NCI-H128 (cell line): Measurements from ENCODE around the gene MRPL19.

ENCODE experiments used
- DNase-seq: peaks from one replicate; lab custom pipeline; 2025; ENCODE audit not compliant: unreplicated experiment; lab: John Stamatoyannopoulos, UW

Gene MRPL19

DNA sequence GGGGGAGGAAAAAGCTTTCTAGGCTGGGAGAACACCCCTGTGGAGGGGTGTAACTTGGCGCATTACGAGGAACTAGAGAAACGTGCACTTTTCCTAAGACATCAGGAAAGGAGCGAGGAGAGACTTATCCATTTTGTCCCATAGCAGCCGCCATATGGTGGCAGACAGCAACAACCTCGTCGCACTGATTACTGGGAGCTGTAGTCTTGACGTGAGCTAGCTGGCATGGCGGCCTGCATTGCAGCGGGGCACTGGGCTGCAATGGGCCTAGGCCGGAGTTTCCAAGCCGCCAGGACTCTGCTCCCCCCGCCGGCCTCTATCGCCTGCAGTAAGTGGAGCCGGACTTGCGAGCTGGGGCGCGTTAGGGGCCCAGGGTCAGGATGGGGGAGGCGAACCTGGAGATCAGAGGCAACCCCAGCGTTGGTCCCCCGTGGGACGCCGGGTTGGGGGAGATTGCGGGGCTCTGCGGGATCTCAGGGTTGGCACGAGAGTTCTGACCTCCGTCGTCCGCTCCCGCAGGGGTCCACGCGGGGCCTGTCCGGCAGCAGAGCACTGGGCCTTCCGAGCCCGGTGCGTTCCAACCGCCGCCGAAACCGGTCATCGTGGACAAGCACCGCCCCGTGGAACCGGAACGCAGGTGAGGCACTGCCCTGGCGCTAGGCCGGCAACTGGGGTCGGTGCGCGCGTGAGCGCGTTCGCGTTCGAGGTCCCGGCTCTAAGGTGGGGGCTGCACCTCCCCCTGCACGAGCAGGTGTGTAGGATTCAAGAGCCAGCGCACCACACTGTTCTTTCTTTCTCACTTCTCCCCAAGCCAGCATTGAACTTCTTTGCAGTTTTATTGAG lies at the start of gene MRPL19:
Gene MRPL19 (plus strand): TSS at position 201 of the 843 bp plus-strand sequence. CDS start 25 bp downstream, at position 226.
- peak; percentile 37 for DNase-seq

DNA sequence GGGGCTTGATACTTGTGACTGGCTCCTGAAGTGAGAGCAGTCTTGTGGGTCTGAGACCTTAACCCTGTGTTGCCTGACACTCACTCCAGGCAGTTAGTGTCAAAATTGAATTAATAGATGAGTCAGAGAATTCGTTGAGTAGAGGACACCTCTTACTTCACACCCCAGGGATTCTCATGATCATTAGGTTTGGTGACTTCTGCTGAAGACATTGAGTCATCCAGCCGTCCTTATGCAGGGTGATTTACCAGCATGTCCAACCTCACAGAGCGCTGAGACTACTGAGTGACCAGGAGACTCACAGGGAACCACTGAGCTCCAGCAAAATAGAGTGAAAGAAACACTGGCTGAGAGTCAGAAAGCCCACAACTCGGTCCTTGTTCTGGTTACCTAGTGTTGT lies 49.8 kb upstream of the MRPL19 start:
- no peak for DNase-seq

DNA sequence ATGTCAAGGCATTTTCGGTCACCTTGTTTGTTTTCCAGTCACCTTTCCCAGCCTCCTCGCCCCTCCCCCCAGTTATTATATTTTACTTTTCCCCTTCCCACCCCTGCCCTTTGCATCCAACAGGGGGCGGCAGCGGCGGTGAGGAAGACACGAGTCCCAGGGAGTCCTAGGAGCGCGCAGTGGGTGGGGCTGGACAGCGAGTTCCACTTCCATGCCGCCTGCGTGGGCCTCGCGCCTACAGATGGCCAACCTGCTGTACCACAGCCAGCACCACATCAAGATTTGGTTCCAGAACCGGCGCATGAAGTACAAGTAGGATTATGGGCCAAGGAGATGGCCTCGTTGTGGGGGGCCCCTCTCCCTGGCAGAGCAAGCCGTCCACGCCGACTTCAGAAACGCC lies 48.6 kb upstream of the MRPL19 start:
- DNase-seq: no peak

DNA sequence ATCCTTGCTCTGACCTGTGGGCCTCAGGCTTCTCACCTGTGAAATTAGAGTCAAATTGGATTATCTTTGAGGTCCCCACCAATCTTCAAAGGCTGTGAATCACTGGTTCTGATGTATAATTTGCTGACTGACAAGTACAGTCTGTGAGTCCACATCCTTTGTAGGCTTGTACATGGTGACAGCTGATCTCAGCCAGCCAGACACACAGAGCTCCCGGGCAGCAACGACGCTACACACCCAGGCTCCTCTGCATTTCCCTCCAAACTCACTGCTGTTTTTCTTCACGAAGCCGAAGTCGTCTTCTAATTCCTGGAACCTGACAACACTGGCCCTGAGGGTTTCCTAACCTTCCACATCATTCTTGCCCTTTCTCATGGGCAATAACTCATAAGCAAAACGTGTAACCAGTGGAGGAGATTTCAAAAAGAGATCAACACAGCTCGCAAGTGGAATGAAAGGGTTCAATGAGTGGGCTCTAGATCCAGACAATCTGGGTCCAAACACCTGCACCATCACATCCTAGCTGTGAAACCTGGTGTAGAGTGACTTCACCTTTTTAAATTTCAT lies 47.9 kb upstream of the MRPL19 start:
- DNase-seq: no peak

DNA sequence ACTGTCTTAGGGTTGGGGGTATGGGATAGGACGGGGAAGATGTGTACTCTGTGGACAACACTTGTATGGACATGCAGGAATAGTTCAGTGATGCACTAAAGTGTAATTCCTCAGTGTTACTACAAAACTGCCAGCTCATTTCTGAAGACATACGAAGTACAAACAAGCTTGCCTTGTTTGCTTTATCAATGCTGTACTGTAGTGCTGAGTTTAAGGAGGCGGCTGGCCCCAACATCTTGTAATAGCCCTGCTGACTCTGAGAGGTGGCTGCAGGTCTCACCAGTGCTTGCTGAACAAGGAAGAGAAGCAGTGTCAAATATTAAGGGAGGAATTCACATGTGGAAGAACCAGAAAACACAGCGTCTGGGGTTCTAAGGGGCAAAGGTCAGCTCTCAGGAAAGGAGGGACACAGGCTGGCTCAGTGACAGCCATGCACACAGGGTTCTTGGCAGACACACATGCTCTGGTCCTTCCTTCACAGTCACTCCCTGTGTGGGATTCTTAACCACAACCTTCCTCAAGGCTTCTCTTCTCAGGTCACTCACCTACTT lies 46.0 kb upstream of the MRPL19 start:
- DNase-seq: no peak

DNA sequence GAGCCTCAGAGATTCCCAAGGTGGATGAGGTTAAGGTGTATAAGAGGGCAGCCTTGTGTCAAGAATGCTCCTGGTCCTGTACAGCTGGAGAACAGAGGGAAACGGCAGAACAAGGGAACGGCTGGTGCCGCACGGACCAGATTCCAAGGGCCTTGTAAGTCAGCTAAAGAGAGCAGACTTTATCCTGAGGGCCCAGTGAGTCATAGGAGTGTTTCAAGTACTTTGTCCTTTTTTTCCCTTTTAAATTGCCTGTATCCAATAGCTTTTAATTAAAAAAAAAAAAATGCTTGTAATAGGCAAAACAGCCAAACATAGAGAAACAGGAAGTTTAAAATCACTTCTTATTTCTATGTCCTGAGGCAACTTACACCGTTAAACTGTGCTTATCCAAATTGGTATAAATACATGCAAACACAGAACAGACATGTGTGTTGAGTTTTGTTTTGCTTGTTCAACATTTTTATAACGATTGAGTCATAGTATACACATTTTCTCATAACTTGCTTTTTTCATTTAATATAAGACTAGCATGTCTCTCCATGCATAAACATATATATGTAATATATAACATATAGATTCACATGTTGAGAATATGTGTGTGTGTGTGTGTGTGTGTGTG lies 43.8 kb upstream of the MRPL19 start:
- DNase-seq: no peak

DNA sequence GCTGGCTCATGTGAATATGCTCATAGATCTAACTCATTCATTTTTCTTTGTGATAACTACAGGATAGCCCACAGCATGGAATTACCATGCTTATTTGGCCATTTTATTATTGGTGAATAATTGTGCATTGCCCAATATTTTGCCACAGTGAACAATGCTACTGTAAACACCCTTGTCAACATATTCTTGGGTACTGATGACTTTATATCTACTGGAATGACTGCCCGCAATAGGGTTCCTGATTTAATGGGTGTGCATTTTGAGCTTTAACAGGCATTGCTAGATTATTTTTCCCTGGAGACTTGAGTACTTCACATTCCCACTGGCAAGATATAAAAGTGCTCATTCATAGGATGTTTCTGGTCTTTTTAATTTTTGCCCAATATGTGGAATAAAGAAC lies 43.1 kb upstream of the MRPL19 start:
- no peak for DNase-seq

DNA sequence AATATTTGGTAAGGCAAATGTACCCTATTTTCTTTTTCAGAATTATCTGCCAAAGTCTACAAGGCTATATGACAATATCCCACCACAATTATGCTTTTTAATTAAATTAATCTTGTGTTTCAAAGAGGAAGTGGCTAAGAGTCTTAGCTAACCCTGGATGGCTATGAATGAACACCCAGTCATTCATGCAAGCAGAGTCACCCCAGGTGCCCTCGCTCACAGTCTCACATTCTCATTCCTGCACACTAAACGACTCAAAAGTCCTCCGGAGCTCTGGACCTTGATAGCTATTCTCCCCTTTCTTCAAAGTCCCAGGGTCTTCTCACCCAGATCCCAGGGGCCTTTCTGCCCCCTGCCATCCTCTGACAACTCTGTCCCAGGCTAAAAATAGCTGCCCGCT lies 42.1 kb upstream of the MRPL19 start:
- DNase-seq: no peak

DNA sequence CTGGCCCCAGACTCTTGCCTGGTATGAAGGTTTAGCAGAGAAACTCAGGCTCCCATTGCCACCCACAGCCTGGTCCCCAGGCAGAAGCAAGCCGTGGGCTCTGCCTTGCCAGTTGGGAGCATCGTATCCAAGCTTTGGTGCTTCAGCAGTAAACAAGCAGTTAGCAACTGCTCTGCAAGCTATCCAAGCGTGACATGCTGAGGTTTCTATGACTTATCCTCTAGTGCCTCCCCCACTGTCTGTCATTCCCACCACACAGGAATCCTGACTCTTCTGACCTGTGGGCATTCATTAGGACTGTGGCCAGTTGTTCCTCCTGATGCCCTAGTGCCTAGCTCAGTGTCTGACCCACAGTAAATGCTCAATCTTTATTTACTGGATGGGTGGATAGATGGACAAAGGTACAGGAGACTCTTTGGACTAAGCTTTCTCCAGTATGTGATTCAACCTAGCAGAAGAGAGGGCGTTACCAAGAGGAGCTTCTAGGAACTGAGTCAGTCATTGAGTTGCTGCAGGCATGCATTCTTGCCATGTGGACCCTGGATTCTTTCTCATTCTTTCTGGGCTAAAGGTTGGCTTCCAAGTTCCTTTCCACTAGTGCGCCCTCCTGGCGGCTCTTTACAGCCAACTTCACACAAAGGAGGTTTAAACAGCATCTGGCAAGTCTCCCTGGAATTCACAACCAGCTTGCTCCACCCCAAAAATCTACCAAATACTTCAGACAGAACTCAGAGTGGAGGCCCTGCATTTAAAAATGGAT lies 40.6 kb upstream of the MRPL19 start:
- DNase-seq: no peak

DNA sequence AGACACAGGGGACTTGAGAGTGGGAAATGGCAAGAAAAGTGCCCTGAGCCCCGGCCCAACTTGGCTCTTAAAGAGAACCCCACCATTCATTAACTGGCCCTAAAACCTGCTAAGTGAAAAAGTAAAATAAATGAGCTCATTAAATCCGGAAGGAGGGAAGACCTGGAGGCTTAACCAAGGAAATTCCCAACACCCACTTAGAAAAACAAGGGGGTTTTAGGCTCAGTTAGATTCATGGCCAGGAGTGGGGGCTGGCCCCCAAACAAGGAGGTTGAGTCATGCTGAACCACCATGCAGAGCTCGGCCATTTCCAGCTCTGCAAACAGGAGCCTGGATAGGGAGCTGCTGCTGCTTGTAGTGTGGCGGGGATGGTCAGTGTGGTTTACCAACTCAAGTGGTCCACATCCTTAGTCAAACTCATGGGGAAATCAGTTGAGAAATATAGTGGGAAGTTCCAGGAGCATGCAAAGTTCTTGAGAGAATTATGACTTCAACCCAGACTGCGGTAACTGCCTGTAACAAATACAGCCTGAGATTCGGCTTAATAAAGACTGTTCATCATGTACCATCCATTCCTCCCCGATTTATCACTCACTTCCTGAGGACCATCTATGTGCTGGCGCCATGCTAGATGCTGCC lies 39.7 kb upstream of the MRPL19 start:
- no peak for DNase-seq

DNA sequence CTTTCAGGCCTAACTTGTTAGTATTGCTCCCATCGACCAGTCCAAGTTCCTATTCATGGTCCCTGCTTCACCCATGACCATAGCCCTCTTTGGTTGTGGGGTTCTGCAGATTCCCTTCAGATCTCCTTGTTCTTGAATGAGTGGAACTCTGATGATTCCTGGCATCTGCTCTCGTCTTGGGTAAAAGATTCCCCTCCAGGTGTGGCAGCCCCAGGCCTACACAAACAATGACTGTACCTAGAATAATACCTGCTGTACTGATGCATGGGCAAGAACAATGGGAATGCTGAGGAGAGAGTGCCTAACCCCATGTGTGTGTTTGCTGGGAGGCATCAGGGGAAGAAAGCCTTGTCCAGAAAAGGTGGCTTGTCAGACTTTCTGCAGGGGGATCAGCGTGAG lies 39.2 kb upstream of the MRPL19 start:
- no peak for DNase-seq

DNA sequence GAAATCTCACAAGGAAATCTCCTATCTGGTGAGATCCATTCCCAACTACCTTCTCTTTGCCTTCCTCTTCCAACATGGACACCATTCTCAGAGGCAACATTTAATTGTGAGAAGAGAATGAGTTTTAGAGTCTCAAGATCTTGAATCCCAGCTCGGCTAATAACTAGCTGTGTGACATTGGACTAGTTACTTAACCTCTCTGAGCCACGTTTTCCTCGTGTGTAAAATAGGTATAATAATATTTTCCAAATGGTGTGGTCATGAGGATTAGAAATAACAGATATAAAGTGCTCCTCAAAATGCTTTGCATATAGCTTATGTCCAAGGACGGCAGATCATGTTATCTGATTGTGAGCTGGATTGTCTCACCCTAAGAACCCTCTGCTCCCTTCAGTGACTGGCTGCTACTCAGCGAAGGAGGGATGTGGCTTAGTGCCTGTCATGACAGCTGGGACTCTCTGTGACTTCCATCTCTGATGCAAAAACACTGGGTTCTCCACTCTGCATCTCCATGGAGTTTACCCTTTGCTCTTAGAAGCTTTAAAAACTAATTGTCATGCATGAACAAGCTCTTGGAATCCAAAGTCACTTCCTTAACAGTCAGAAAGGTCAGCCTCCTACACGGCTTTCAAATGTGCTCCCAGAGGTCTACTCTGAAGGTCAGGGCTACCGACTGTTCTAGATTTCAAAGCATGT lies 38.4 kb upstream of the MRPL19 start:
- DNase-seq: no peak

DNA sequence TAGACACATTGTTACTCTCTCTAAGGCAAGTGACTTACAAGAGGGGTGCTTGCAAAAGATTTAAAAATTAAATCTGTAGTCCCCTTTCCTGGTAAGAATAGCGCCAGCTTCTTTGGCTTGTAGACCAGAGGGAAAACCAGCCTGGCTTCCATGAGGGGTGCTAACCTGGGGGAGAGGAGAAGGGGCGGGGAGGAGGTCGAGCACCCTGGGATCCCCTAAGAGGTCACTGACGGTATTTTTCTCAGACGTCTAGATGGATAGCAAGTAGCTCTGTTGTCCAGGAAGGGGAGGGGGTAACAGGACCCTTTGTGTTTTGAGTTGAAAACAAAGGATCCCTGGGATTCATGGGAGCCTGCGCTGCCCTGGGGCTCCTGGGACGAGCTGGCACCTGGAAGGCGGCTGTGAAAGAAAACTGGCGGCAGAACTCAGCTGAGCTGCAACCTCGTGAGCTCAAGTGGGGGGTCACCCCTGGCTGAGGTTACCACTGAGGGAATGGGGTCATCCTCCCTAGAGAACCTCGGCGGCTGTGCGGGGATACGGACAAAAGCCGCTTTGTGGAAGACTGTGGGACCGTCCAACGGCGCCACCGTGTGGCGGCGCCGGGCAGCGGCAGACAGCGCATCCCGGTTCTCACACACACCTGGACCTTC lies 37.8 kb upstream of the MRPL19 start:
- DNase-seq: peak; percentile 23

DNA sequence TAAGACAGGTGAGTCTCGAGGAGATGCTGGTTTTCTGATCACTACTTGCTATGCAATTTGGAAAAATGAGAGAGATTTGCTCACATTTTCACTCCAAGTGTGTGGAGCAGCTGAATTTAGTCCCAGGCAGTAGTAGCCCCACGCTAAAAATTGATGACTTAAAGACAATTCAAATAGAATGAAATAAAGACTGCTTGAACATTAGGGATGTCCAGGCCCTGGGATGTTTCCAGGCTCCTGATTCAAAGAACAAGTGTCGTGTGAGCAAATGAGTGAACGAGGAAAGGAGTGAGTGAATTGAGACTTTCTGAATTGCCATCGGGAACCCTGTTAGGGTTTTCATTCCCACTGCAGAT lies 37.3 kb upstream of the MRPL19 start:
- DNase-seq: no peak

DNA sequence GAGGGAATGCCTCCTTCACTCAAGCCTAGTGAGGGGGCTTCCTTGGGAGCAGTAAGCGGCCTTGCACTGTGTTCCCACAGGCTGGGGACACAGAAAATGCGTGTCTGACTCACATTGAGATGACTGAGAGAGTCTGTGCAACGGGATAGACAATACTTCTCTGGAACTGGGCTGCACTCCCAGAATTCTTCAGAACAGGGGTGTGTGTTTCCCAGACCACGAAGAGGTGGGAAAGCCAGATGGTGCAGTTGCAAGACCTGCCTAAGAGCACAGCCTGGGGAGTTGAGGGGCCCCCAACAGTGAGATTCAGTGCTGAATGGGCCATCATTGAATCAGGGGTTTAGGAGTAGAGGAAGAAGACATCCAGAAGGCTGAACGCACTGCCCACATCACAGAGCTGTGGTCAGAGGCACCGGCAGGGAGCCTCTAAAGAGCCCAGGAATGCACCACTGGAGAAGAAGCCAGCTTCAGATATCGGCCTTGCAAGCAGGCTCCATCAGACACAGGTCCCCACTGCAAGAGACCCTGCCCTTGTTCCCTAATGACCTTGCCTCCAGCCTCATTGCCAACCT lies 36.6 kb upstream of the MRPL19 start:
- DNase-seq: no peak

DNA sequence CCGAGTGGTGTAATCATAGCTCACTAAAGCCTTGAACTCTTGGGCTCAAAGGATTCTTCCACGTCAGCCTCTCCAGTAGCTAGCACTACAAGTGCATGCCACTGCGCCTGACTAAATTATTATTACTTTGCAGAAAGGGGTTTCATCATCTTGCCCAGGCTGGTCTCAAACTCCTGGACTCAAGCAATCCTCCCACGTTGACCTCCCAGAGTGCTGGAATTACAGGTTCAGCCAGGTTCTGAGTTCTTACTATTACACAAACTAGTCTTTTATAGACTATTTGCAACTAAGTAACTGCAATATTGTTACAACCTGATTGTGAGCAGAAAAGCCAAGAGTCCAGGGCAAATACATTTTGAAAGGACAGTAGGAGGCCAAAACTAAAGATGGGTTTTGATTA lies 35.9 kb upstream of the MRPL19 start:
- no peak for DNase-seq

DNA sequence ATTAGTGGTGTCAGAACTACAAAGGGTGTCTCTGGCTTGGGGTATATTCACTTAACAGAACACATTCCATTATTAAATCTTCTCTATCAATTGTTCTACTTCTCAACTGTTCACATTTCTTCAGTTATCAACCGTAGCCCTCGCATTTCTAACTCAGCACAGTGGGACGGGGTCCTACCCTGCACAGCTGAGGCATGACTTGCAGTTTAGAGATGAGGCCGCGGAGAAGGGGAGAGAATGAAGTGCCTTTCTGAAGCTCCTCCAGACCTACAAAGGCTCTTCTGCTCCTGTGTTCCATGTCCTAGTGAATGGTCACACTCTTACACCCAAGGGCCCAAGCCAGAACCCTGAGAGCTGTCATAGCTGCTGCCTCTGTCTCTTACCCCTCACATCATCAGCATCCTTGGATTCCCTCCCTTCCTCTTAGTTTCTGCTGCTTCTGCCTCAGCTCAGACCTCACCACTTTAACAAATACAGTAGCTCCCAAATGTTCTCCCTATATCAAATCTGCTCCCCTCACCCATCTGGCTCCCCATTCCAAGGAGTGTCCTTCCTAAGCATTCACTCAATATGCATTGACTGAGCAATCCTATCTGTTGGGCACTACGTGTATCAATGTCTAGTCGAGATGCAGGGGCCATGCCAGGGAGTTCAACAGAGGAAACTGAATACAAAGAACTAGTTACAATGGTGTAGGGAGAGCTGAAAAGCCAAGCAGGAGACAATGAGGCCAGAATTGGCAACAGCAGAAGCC lies 34.3 kb upstream of the MRPL19 start:
- no peak for DNase-seq

DNA sequence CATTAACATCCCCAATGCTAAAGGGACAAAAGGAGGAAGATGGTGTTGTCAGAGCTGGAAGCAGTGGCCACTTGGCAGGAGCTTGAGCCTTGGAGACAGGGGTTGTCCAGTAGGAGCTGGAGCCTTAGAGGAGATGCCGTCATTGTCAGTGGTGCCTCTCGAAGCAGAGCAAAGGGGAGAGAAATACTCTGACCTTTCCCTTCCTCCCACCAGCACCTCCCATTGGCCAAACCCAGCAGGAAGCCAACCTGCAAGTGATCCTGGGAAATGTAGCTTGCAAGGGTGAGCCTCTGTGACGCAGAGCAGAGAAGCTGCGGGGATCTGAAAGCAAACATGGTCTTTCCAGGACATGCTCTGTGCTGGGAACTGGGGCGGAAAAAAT lies 33.7 kb upstream of the MRPL19 start:
- no peak for DNase-seq

DNA sequence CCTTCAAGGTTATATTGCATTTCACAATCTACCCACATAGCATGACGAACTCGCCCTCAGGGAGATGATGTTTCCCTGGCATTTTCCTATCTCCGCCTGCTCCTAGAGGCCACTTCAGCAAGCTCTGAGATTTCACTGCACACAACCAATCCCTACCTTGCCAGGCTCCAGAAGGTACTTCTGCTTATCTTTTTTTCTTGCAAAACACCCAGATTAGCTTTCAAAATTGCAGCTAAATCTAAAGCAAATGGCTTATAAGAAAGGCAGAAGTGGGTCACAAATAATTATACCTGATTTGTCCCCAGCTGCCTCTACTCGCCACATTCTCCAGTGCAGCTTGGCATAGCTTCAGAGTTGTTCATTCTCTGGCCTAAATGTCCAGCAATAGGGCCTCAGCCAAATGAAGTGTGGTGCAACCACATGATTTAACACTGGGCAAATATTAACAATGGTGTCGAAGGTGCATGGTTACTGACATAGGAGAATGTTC lies 32.4 kb upstream of the MRPL19 start:
- no peak for DNase-seq
